MG63 (cell line): ENCODE data around the gene DIS3L2. TPM values are rescaled to one million over a fixed set of nuclear protein-coding genes. Genes with fewer than 3 reads are reported as not detected.
"Not testable (repeated sequence)": the region's sequence is repeated elsewhere in the genome, so short reads cannot be mapped to it uniquely, and the experiment has no call there.

Experiments
- DNase-seq: peaks from one replicate; pipeline ENCODE4 v3.0.0-alpha.2; 2020
- H3K27me3 ChIP-seq: fragments of 250-450 bp; sonication (Bioruptor Pico); 2 replicates; pipeline ENCODE4 v1.5.1; 2020; ENCODE audit warnings: mild to moderate bottlenecking, moderate library complexity
- H3K36me3 ChIP-seq: fragments of 250-450 bp; sonication (Bioruptor Pico); 2 replicates; pipeline ENCODE4 v1.5.1; 2020; ENCODE audit warnings: mild to moderate bottlenecking, moderate library complexity
- H3K4me3 ChIP-seq: fragments of 250-450 bp; sonication (Bioruptor Pico); 2 replicates; pipeline ENCODE4 v1.5.1; 2020; ENCODE audit warnings: mild to moderate bottlenecking, moderate library complexity
- H3K9me3 ChIP-seq: fragments of 250-450 bp; sonication (Bioruptor Pico); 2 replicates; pipeline ENCODE4 v1.5.1; 2020; ENCODE audit warnings: mild to moderate bottlenecking, moderate library complexity
- total RNA-seq: library from RNA; depleted of rRNA; stranded (reverse); fragments of >200 nt; shearing (Covaris generic); gene quantifications from 2 replicates; pipeline ENCODE4 v1.2.3, GENCODE V29; 2014; ENCODE audit warnings: low replicate concordance

DIS3L2 gene
- total RNA-seq, 1 experiment from 2014 or later: 17.2 TPM

DNA sequence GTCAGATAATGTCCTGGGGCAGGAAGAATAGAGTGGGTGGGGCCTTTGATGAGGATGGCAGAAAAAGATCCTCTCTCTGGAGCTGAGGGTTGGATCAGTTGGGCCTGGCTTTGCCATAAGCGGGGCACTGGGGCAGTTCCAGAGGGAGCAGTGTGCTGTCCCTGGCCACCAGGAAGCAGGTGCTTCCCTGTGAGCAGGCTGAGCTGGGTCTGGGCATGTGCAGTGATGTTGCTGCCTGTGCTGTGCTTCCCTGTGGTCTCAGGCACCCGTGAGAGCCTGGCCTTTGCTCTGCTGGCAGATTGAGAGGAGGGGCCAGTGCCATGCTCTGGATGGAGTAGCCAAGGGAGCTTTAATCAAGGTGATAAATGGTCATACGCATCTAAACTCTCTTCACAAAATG, 20.7 kb upstream of the DIS3L2 start:
- no peaks in the 10 kb centered on the region for H3K36me3 ChIP-seq
- H3K27me3 ChIP-seq: no peaks in the 10 kb centered on the region
- no peaks in the 10 kb centered on the region for H3K9me3 ChIP-seq
- no peak overlapping the region for H3K4me3 ChIP-seq
- DNase-seq: no peak

DNA sequence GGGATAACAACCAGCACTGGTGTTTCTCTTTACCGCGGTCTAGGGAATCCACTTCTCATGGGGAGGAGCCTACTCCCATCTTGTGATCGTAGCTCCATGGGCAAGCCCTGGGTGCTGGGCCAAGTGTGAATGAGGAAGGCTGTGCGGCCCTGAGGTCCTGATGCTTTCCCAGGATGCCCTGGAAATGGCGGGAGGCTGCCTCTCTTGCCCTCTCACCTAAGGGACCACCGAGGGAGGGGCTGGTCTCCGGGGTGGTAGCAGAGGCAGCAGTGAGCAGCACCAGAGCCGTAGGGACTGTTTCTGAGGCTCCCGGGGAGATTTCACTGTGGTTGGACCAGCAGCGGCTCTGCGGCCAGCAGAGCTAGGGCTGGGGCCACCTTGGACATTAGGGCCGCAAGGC, 19.8 kb upstream of the DIS3L2 start:
- no peaks in the 10 kb centered on the region for H3K36me3 ChIP-seq
- H3K9me3 ChIP-seq: no peaks in the 10 kb centered on the region
- DNase-seq: no peak
- no peak overlapping the region for H3K4me3 ChIP-seq
- H3K27me3 ChIP-seq: no peaks in the 10 kb centered on the region

DNA sequence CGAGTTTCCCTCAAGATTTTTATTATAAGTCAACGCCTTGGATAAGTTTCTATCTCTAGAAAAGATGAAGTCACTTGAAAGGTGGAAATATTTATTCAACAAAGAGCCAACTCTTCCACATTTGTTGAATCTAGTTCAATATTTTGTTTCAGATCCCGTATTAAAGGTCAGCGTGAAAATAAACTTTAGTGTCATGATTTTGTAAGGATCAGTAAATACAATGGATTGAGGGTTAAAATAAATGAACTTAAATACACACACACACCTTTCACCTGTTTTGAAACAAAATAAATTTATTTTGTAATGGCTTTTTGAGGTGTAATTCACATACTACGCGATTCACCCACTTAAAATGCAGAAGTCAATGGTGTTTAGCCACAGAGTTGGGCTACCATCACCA, 19.3 kb upstream of the DIS3L2 start:
- Histone ChIP-seq H3K4me3 (no peak overlapping the region), H3K27me3 (no peaks in the 10 kb centered on the region), H3K36me3 (no peaks in the 10 kb centered on the region), H3K9me3 (no peaks in the 10 kb centered on the region)
- no peak for DNase-seq

DNA sequence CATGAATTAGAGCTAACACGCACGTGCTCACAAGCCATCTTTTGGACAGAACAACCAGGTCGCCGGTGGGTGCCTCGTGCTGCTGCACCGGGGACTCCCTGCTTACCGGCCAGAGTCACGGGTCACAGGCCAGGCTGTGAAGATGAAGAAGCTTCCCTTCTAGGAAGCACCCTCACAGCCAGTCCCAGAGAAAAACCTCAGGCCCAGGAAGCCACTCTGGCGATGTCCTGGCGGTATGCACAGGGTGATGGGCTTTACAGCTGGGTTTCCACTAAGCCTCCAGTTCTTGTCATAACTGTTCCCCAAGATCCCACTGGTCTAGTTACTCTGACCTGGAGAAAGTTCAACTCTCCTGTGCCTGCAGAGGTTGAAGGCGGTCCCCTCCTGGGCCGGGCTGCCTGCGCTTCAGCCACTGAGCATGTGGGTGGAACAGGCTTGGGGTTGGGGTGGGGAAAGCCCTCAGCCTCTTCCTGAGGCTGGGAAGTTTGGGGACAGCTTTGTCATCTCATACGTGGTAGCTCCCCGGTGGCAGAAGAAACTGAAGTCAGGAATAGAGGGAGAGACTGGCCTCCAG, 15.2 kb upstream of the DIS3L2 start:
- Histone ChIP-seq H3K4me3 (no peak overlapping the region), H3K36me3 (no peaks in the 10 kb centered on the region), H3K9me3 (no peaks in the 10 kb centered on the region), H3K27me3 (no peaks in the 10 kb centered on the region; the same call in 1 of the 2 replicates)
- no peak for DNase-seq

DNA sequence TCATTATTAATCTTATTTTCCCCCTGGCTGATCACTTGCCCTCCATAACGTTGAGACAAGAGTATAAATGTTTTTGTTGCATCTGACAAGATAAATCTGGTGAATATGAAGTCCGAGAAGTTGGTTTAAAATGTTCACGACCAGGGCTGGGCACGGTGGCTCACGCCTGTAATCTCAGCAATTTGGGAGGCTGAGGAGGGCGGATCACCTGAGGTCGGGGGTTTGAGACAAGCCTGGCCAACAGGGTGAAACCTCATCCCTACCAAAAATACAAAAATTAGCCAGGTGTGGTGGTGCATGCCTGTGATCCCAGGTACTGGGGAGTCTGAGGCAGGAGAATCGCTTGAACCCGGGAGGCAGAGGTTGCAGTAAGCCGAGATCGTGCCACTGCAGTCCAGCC, 14.4 kb upstream of the DIS3L2 start:
- H3K9me3 ChIP-seq, H3K27me3 ChIP-seq, H3K4me3 ChIP-seq, H3K36me3 ChIP-seq, DNase-seq: not testable (repeated sequence)

DNA sequence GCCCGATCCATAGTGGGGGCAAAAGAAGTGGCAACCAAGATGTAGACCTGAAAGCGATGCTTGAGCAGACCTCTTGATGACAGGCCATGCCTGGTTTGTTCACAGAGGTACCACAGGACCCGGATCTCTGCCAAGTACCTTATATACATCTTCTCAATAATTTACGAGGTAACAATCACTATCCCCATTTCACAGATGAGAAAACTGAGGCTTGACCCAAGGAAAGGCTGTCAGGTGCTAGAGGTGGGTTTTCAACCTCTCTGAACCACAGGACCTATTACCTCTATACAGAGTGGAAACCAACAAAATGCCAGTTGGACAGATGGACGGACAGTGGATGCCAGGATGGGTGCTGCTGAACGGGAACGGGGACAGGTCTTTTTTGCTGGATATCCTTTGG, 13.8 kb upstream of the DIS3L2 start:
- Histone ChIP-seq H3K4me3 (no peak overlapping the region), H3K36me3 (no peaks in the 10 kb centered on the region), H3K9me3 (no peaks in the 10 kb centered on the region), H3K27me3 (no peaks in the 10 kb centered on the region; the same call in 1 of the 2 replicates)
- DNase-seq: no peak

DNA sequence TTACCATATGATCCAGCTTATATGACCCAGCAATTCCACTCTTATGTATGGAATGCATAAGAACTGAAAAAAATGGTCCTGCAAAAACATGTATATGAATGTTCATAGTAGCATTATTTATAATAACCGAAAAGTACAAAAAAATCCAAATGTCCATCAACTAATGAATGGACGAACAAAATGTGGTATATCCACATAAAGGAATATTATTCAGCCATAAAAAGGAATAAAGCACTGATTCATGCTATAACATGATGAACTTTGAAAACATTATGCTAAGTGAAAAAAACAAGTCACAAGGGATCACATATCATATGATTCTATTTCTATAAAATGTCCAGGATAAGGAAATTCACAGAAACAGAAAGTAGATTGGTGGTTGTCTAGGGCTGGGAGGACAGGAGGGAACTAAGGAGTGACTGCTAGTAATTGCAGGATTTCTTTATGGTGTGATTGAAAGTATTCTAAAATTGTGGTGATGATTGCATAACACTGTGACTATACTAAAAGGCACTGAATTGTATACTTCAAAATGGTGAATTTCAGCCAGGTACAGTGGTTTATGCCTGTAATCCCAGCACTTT, 10.0 kb upstream of the DIS3L2 start:
- no peak for DNase-seq
- no peaks in the 10 kb centered on the region for H3K36me3 ChIP-seq

DNA sequence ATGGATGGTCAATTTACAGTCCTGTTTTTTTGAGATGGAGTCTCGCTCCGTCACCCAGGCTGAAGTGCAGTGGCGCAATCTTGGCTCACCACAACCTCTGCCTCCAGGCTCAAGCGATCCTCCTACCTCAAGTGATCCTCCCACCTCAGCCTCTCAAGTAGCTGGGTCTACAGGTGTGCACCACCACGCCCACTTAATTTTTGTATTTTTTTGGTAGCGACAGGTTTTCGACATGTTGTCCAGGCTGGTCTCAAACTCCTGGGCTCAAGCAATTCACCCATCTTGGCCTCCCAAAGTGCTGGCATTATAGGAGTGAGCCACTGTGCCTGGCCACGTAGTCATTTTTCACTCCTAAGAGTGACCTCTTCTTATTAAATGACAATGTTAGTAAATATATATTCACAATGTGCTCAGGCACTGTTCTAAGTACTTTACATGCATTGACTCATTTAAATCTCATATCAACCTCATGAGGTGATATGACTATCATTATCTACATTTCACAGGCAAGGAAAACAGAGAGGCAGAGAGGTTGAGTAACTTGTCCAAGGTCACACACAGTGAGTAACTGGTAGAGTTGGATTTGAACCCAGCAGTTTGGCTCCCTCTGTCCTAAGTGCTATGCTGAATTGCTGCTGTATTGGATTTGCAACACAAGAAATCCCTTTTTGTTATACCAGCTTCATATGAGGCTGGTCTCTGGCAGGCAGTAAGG, 5.6 kb upstream of the DIS3L2 start:
- Histone ChIP-seq H3K4me3 (no peak overlapping the region), H3K9me3 (no peaks in the 10 kb centered on the region), H3K27me3 (no peaks in the 10 kb centered on the region; the same call in 1 of the 2 replicates), H3K36me3 (no peaks in the 10 kb centered on the region)
- no peak for DNase-seq

More for the DNA sequence above, 10.0 kb upstream of the DIS3L2 start:
- Histone ChIP-seq H3K27me3 (no peaks in the 10 kb centered on the region; the same call in 1 of the 2 replicates), H3K4me3 (no peak overlapping the region), H3K9me3 (no peaks in the 10 kb centered on the region)

DNA sequence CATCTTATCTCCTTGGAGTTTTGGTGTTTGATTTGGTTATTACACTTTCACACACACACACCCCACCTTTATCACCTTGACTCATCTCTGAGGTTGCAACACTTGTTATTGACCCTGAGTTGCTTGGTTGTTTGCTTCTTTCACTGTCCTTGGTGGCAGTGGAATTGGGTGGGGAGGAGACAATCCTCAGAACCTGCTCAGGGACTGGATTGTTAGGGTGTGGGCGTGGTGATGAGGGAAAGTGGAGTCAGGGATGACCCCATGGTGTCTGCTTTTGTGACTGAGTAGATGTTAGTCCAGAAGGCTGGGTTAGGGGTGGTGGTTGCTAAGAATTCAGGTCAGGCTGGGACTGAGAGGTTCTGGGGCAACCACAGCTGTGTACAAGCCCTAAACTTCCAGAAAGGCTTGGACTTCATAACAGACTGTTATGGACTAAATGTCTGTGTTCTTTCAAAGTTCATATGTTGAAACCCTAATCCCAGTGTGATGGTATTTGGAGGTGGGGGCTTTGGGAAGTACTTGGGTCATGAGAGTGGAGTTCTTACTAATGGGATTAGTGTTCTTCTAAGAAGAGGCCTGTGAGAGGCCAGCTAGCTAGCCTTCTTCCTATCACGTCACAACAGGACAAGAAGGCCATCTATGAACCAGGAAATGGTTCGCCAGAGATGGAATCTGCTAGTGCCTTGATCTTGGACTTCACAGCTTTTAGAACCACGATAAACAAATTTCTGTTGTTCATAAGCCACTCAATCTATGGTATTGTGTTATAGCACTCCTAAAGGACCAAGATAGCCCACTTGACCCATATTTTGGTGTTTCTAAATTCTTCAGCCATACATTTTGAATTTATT, 3.4 kb upstream of the DIS3L2 start:
- H3K9me3 ChIP-seq: no peaks in the 10 kb centered on the region
- H3K27me3 ChIP-seq: no peaks in the 10 kb centered on the region
- H3K36me3 ChIP-seq: no peaks in the 10 kb centered on the region; the same call in 1 of the 2 replicates
- DNase-seq: no peak
- H3K4me3 ChIP-seq: no peak overlapping the region

DNA sequence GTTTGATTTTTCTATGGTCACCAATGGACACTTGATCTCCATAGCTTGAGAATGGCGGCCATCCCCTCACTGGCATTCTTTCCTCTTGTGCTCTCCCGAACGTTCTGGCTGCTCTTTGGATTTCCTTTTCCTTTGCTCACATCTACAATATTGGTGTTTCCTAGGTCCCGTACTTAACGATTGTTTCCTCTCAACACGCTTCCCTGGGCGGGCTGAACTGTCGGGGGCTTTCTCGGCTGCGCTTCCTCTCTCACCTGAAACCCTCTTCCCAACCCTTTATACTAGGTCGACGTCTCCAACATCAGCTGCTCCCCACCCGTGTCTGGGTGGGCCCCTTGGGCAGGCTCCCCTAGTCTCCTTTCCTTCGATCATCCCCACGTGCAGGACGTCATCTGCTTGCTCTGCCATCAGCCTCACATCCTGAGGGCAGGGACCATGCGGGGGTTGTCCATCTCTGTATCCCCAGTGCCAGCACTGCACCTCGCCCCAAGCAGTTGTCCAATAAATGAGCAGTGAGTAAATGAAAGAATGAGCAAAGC, 634 bp upstream of the DIS3L2 start:
- peak overlapping the region; percentile 97 for H3K4me3 ChIP-seq
- no peaks in the 10 kb centered on the region for H3K9me3 ChIP-seq
- no peaks in the 10 kb centered on the region; the same call in 1 of the 2 replicates for H3K36me3 ChIP-seq
- DNase-seq: no peak
- no peaks in the 10 kb centered on the region for H3K27me3 ChIP-seq

DNA sequence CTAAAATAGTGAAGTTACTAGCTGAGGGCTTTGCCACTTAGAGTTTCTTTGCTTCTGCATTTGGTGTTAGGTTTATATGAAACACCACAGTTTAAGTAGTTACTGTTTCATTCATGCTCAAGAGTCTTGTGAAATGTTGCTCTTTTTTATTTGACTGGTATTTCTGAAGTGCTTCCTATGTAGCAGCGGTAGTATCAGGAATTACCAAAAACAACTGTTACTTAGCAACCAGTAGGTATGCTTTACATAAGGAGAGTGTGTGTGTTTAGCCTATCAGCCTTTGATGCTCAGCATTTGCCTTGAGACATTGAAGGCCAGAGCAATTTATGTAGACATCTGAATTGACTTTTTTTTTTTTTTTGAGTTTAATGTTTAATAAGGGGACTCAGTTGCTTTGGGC, 3.6 kb downstream of the DIS3L2 start:
- H3K4me3 ChIP-seq: no peak overlapping the region
- no peak for DNase-seq
- no peaks in the 10 kb centered on the region for H3K9me3 ChIP-seq
- H3K27me3 ChIP-seq: no peaks in the 10 kb centered on the region
- H3K36me3 ChIP-seq: no peaks in the 10 kb centered on the region; the same call in 1 of the 2 replicates

DNA sequence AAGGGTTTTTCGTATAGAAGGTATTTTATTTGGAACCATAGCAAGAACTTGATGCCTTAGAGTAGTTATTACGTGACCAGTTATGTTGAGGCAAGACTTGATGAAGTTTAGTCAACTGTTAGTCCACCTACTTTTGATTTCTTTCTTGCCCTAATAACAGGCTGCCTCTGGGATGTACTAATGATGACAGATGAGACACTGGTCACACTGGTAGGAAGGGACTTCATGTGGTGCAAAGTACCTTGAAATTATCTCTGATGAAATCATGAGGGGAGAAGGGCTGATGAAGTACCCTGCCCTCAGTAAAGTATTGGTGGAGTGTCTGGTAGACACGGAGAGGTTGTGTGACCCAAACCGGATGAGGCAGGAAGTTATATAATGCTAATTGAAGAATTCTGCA, 5.4 kb downstream of the DIS3L2 start:
- DNase-seq: no peak
- Histone ChIP-seq H3K36me3 (no peaks in the 10 kb centered on the region; the same call in 1 of the 2 replicates), H3K4me3 (no peak overlapping the region), H3K9me3 (no peaks in the 10 kb centered on the region), H3K27me3 (no peaks in the 10 kb centered on the region)

DNA sequence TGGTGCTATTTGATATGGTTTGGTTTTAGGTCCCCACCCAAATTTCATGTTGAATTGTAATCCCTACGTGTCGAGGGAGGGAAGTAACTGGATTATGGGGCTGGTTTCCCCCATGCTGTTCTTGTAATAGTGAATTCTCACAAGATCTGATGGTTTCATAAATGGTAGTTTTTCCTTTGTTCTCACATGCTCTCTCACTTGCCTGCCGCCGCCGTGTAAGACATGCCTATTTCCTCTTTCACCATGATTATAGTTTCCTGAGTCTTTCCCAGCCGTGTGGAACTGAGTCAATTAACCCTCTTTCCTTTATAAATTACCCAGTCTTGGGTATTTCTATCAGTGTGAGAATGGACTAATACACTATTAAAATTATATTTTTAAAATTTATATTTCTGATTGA, 7.3 kb downstream of the DIS3L2 start:
- no peak overlapping the region for H3K4me3 ChIP-seq
- no peaks in the 10 kb centered on the region for H3K27me3 ChIP-seq
- no peak for DNase-seq
- 0 out of 2 replicates have a peak, but pooled peaks cover 2% of the 10 kb centered on the region for H3K36me3 ChIP-seq
- no peaks in the 10 kb centered on the region for H3K9me3 ChIP-seq

DNA sequence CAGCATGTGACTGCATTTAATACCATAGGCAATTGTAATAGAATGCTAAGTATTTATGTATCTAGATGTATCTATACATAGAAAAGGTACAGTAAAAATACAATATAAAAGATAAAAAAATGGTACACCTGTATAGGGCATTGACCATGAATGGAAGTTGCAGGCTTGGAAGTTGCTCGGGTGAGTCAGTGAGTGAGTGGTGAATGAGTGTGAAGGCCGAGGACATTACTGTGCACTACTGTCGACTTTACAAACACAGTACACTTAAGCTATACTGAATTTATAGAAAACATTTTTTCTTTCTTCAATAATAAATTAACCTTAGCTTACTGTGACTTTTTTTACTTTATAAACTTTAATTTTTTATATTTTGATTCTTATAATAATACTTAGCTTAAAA, 8.9 kb downstream of the DIS3L2 start:
- H3K9me3 ChIP-seq: no peaks in the 10 kb centered on the region
- H3K27me3 ChIP-seq: no peaks in the 10 kb centered on the region
- no peak overlapping the region for H3K4me3 ChIP-seq
- no peak for DNase-seq
- H3K36me3 ChIP-seq: 0 out of 2 replicates have a peak, but pooled peaks cover 2% of the 10 kb centered on the region

DNA sequence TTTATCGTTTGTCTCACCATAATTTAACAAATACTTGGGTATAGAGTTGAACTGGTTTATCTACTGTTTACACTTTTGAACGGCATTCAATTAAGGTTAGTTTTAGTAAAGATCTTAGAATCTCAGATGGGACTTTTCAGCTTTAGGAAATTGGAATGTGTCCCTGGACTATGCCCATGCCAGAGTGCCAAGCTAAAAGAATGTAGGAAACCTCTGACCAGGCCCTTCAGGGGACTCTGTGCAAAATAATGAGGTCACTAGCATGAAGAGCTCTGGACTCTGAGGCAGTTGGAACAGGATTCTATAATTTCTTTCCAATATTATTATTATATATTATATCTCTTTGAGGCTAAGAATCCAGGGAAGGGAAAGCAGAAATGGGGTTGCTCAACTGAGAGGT, 13.5 kb downstream of the DIS3L2 start:
- no peak for DNase-seq
- Histone ChIP-seq H3K4me3 (no peak overlapping the region), H3K27me3 (no peaks in the 10 kb centered on the region), H3K9me3 (no peaks in the 10 kb centered on the region), H3K36me3 (0 out of 2 replicates have a peak, but pooled peaks cover 2% of the 10 kb centered on the region)

DNA sequence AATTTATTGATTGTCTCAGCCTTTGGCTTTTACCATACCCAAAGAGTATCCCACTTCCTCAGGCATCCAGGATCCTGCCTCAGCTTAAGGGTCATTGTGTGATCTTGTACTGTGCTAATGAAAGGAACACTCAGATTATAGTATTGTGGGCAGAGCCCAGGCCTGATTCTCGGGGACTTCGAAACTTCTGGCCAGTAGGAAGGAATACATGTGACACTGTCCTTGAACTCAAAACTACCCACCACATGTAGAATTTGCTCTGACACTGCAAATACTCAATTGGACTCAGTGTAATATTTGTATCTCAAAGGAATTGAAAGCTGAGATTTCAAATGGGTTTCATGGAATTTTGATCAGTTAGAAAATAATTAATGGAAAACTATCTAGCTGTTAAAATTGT, 15.9 kb downstream of the DIS3L2 start:
- Histone ChIP-seq H3K27me3 (no peaks in the 10 kb centered on the region), H3K36me3 (0 out of 2 replicates have a peak, but pooled peaks cover 2% of the 10 kb centered on the region), H3K4me3 (no peak overlapping the region), H3K9me3 (no peaks in the 10 kb centered on the region)
- DNase-seq: no peak

DNA sequence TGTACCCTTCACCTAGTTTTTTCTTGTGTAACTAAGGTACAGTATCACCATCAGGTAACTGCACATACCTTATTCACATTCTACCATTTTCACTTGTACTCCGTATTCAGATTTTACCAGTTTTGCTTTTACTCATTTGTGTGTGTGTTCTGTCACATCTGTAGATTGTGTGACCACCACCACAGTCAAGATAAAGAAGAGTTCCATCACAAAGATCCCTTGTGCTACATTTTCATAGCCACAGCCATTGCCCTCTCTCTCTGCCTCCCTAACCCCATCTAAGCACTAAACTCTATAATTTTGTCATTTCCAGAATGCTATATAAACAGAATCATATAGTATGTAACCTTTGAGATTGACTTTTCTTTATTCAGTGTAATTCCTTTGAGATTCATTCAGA, 23.5 kb downstream of the DIS3L2 start:
- Histone ChIP-seq H3K4me3 (no peak overlapping the region), H3K27me3 (no peaks in the 10 kb centered on the region), H3K9me3 (no peaks in the 10 kb centered on the region), H3K36me3 (peaks cover 3% of the 10 kb centered on the region; the same call in 1 of the 2 replicates)
- DNase-seq: no peak
